Neural cell (in vitro differentiated cells): ENCODE results near the gene SURF4.

Experiments used
- EZH2 ChIP-seq: fragments of 200-600, 300-800 bp; shearing (Covaris generic), sonication (generic); IDR thresholded peaks from 2 replicates; pipeline ENCODE4 v1.6.1; 2014; ENCODE audit warnings: antibody characterized with exemption, low read length, borderline replicate concordance, mild to moderate bottlenecking; ENCODE audit not compliant: insufficient read depth, poor library complexity, severe bottlenecking
- MXI1 ChIP-seq: fragments of 450-650 bp; conservative IDR thresholded peaks from 2 replicates; pipeline ENCODE4 v1.6.1; 2014; ENCODE audit warnings: antibody characterized with exemption, mild to moderate bottlenecking; ENCODE audit not compliant: poor library complexity, severe bottlenecking

DNA sequence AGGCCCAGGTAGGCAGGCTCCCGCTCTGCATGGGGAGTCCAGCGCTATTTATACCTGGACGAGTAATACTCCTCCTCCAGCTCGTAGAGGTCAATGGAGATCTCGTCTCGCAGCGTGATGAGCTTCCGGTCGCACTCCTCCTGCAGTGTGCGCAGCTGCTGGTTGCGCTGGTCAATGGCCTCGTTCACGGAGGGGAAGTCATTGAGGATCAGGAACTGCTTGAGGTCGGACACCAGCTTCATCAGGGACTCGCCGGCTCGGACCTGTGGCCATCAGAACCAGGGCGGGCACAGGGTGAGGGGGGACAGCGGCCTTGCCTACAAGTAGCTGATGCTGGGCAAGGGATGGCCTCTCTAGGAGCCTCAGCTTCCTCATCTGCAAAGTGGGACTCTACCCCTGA lies 31.8 kb downstream of the SURF4 start:
- TF ChIP-seq EZH2 (no peak), MXI1 (no peak)
